ENCODE measurements around the gene ANKRD44.

Gene ANKRD44

DNA sequence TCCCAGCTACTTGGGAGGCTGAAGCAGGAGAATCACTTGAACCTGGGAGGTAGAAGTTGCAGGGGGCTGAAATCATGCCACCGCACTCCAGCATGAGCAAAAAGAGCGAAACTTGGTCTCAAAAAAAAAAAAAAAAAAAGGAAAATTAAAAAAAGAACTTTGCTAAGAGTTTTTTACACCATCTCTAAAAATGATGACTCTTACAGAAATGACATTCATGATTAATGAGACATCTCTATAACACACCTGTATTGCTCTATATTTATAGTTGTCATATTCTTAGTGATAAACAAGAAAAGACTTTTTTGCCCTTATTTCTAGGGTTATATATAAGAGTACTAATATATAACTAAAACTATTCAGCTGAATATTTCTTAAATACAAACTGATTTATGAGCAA, 34.4 kb downstream of the ANKRD44 start:
- no peak overlapping the region for H3K9ac ChIP-seq (ENCODE audit: low read depth, low read length, poor library complexity, severe bottlenecking)
- no peaks in the 10 kb centered on the region for H4K20me1 ChIP-seq (ENCODE audit: insufficient read depth, low read length, poor library complexity, severe bottlenecking)
- H3K9me3 ChIP-seq (ENCODE audit: insufficient read depth, low read depth, low read length): no peaks in the 10 kb centered on the region
- H3K4me1 ChIP-seq (ENCODE audit: insufficient read depth, low read length, poor library complexity, severe bottlenecking): peaks cover 14% of the 10 kb centered on the region
- H3K9me2 ChIP-seq (replicated peaks; ENCODE audit: low read depth, low read length): no peaks in the 10 kb centered on the region
- H3K4me2 ChIP-seq (ENCODE audit: low read depth, low read length, poor library complexity, severe bottlenecking): no peak overlapping the region
- no peak overlapping the region for H2AFZ ChIP-seq (ENCODE audit: low read length)
- no peaks in the 10 kb centered on the region for H3K27me3 ChIP-seq (ENCODE audit: insufficient read depth, low read length, poor library complexity, severe bottlenecking)
- no peaks in the 10 kb centered on the region for H3K36me3 ChIP-seq (ENCODE audit: insufficient read depth, low read length)
- TF ChIP-seq, protein P1, sequence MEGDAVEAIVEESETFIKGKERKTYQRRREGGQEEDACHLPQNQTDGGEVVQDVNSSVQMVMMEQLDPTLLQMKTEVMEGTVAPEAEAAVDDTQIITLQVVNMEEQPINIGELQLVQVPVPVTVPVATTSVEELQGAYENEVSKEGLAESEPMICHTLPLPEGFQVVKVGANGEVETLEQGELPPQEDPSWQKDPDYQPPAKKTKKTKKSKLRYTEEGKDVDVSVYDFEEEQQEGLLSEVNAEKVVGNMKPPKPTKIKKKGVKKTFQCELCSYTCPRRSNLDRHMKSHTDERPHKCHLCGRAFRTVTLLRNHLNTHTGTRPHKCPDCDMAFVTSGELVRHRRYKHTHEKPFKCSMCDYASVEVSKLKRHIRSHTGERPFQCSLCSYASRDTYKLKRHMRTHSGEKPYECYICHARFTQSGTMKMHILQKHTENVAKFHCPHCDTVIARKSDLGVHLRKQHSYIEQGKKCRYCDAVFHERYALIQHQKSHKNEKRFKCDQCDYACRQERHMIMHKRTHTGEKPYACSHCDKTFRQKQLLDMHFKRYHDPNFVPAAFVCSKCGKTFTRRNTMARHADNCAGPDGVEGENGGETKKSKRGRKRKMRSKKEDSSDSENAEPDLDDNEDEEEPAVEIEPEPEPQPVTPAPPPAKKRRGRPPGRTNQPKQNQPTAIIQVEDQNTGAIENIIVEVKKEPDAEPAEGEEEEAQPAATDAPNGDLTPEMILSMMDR (conservative IDR thresholded peaks at IDR 0.05; ENCODE audit: low read length): no peak
- peaks cover 91% of the 10 kb centered on the region for H3K79me2 ChIP-seq (ENCODE audit: insufficient read depth, low read length)
- no peak overlapping the region for H3K4me3 ChIP-seq (ENCODE audit: low read length, poor library complexity, severe bottlenecking)
- H3F3A ChIP-seq (ENCODE audit: low read depth): no peaks in the 10 kb centered on the region

DNA sequence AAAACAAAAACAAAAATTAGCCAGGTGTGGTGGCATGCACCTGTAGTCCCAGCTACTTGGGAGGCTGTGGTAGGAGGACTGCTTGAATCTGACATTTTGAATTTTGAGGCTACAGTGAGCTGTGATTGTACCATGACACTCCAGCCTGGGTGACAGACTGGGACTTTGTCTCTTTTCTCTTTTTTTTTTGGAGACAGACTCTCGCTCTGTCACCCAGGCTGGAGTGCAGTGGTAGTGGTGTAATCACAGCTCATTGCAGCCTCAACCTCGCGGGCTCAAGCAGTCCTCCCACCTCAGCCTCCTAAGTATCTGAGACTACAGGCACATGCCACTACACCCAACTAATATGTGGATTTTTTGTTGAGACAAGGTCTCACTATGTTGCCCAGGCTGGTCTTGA, 35.6 kb downstream of the ANKRD44 start:
- no peaks in the 10 kb centered on the region for H3K9me2 ChIP-seq (replicated peaks; ENCODE audit: low read depth, low read length)
- H3K4me1 ChIP-seq (ENCODE audit: insufficient read depth, low read length, poor library complexity, severe bottlenecking): peaks cover 6% of the 10 kb centered on the region
- H3F3A ChIP-seq (ENCODE audit: low read depth): no peaks in the 10 kb centered on the region
- H3K9ac ChIP-seq (ENCODE audit: low read depth, low read length, poor library complexity, severe bottlenecking): no peak overlapping the region
- H4K20me1 ChIP-seq (ENCODE audit: insufficient read depth, low read length, poor library complexity, severe bottlenecking): no peaks in the 10 kb centered on the region
- H3K4me3 ChIP-seq (ENCODE audit: low read length, poor library complexity, severe bottlenecking): no peak overlapping the region
- H3K27me3 ChIP-seq (ENCODE audit: insufficient read depth, low read length, poor library complexity, severe bottlenecking): no peaks in the 10 kb centered on the region
- H2AFZ ChIP-seq (ENCODE audit: low read length): no peak overlapping the region
- no peaks in the 10 kb centered on the region for H3K36me3 ChIP-seq (ENCODE audit: insufficient read depth, low read length)
- H3K79me2 ChIP-seq (ENCODE audit: insufficient read depth, low read length): peaks cover 91% of the 10 kb centered on the region
- no peaks in the 10 kb centered on the region for H3K9me3 ChIP-seq (ENCODE audit: insufficient read depth, low read depth, low read length)
- H3K4me2 ChIP-seq (ENCODE audit: low read depth, low read length, poor library complexity, severe bottlenecking): no peak overlapping the region
- TF ChIP-seq, protein P1 (conservative IDR thresholded peaks at IDR 0.05; ENCODE audit: low read length): no peak
- TF ChIP-seq EZH2phosphoT487 (IDR thresholded peaks at IDR 0.05; ENCODE audit: borderline replicate concordance): no peak

DNA sequence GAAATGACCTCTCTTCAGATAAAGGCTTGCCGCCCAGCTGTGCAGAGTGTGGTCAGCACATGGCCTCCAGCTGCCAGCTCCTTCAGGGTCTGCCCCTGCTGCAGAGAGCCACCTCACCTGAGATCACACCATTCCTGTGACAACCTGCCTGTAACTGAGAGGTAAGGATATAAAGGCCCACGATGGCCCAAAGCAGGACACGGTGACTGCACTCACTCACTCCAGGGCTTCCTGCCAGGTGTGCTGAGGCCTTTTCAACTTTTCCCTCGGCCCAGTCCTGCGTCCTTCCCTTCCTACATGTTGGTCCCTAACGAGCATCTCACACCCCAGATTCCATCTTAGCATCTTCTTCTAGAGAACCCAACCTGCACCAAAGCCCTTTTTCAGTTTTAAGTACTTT, 36.2 kb downstream of the ANKRD44 start:
- H3K9me3 ChIP-seq (ENCODE audit: insufficient read depth, low read depth, low read length): no peaks in the 10 kb centered on the region
- no peak for TF ChIP-seq EZH2phosphoT487 (IDR thresholded peaks at IDR 0.05; ENCODE audit: borderline replicate concordance)
- TF ChIP-seq, protein P1 (conservative IDR thresholded peaks at IDR 0.05; ENCODE audit: low read length): no peak
- H3K27me3 ChIP-seq (ENCODE audit: insufficient read depth, low read length, poor library complexity, severe bottlenecking): no peaks in the 10 kb centered on the region
- H4K20me1 ChIP-seq (ENCODE audit: insufficient read depth, low read length, poor library complexity, severe bottlenecking): no peaks in the 10 kb centered on the region
- H3K9ac ChIP-seq (ENCODE audit: low read depth, low read length, poor library complexity, severe bottlenecking): no peak overlapping the region
- H3K4me2 ChIP-seq (ENCODE audit: low read depth, low read length, poor library complexity, severe bottlenecking): no peak overlapping the region
- H3K9me2 ChIP-seq (replicated peaks; ENCODE audit: low read depth, low read length): no peaks in the 10 kb centered on the region
- H3K79me2 ChIP-seq (ENCODE audit: insufficient read depth, low read length): peaks cover 90% of the 10 kb centered on the region
- H2AFZ ChIP-seq (ENCODE audit: low read length): no peak overlapping the region
- H3F3A ChIP-seq (ENCODE audit: low read depth): no peaks in the 10 kb centered on the region
- H3K4me3 ChIP-seq (ENCODE audit: low read length, poor library complexity, severe bottlenecking): no peak overlapping the region
- H3K4me1 ChIP-seq (ENCODE audit: insufficient read depth, low read length, poor library complexity, severe bottlenecking): peaks cover under 1% of the 10 kb centered on the region
- H3K36me3 ChIP-seq (ENCODE audit: insufficient read depth, low read length): no peaks in the 10 kb centered on the region
